GM18520 (cell line): ENCODE results near the gene GPC6.

ENCODE experiments used
- ATAC-seq: cut with Tn5 transposase; IDR thresholded peaks from one replicate; pipeline ENCODE4 v1.9.1; 2021; ENCODE audit not compliant: unreplicated experiment

Gene GPC6

DNA sequence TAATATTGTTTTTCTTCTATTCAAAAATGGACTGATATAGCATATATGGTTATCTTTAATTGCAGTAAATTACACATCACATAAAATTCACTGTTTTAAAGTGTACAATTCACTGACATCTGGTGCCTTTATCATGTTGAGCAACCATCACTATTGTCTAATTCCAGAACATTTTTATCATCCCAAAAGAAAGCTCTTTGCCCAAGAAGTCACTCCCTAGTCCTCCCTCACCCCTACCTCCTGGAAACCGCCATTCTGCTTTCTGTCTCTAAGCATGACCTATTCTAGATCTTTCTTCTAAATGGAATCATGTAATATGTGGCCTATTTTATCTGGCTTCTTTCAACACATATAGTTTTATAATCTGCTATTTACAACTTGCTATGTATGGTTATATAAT lies 727.2 kb downstream of the GPC6 start:
- no peak for ATAC-seq

- ATAC-seq, result no peak
Observed at GRCh38 chr13:93955904-93956303, 729.3 kb downstream of the GPC6 start.

DNA sequence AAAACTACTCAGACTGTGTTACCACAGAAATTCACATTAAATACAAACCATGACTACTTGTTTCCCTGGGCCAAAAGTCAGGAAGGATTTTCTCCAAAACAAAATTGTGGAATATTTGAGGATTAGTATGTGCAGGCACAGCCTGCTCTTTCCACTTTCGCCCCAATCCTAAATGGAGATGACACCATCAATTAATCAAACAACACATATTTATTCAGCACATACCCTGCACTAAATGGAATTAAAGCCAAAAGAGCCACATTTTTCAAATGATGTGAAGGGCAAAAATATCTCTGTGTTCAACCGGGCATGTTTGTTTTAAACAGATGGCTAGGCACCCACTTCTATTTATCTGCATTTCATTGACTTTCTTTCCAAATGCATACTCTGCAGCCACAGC lies 729.8 kb downstream of the GPC6 start:
- ATAC-seq, result no peak

DNA sequence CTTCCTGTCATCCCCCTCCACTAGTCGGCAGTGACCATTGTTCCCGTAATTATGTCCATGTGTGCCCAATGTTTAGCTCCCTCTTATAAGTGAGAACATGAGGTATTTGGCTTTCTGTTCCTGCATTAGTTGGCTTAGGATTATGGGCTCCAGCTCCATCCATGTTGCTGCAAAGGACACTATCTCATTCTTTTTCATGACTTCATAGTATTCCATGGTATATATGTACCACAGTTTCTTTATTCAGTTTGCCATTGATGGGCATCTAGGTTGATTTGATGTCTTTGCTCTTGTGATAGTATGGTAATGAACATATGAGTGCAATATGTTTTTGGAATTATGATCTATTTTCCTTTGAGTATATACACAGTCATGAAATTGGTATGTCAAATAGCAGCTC lies 730.8 kb downstream of the GPC6 start:
- no peak for ATAC-seq

GRCh38 chr13:93959796-93960533 lies 733.4 kb downstream of the GPC6 start:
- ATAC-seq, result no peak

GRCh38 chr13:93963266-93964145 lies 736.9 kb downstream of the GPC6 start:
- no peak for ATAC-seq

DNA sequence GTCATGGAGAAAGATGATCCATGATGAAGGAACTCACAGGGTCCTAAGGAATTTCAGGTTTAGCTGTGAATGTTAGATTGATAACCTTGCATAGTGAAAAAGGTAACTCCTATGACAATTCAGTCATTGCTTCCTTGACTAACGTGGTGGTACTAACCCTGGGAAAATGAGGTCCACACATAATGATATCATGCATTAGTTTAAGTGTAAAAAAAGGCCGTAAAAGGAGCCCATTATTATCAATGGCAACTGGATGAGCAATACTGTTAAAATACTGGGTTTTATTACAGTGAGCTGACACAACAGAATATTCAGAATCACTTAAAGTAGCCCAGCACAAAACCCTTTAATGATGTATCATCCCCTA lies 737.5 kb downstream of the GPC6 start:
- ATAC-seq, result no peak

- no peak for ATAC-seq
Observed at GRCh38 chr13:93965587-93965986, 739.0 kb downstream of the GPC6 start.

DNA sequence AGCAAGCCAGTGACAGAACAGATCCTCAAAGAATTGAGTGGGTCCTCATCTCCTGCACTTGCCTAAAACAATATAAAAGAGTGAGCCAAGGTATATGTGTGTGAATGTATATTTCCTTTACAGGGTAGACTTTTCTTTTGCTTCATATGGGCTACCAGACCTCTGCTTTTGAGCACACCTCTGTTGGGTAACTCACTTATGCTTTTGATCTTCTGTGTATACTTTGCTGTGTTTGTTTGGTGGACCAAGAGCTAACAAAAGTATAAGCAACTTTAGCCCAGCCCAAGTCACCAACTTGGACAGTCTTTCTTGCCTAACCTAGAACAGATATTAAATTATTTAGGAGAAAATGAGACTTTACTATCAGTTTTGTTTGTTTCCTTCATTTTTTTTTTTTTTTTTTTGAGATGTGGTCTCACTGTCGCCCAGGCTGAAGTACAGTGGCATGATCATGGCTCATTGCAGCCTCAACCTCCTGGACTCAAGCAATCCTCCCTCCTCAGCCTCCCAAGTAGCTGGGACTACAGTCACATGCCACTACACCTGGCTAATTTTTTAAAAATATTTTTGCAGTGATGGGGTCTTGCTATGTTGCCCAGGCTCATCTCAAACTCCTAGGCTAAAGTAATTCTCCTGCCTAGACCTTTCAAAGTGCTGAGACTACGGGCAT lies 739.8 kb downstream of the GPC6 start:
- ATAC-seq, result no peak

DNA sequence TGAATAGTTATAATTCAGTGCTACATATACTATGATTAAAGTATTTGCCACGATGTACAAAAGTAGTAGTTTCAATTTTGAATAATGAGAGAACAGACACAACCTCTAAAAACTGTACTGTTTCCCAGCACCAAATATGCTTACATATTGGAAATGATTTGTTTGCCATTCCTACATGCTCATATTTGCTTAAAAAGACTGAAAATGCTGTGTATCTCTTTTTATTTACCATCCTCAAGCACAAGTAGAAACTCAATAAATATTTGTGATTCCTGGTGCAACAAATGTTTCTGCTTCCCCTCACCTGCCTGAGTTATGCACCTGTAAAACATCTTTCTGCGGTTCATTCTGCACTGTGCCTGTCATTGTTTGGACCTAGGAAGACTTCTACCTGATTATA lies 740.7 kb downstream of the GPC6 start:
- ATAC-seq, result no peak

DNA sequence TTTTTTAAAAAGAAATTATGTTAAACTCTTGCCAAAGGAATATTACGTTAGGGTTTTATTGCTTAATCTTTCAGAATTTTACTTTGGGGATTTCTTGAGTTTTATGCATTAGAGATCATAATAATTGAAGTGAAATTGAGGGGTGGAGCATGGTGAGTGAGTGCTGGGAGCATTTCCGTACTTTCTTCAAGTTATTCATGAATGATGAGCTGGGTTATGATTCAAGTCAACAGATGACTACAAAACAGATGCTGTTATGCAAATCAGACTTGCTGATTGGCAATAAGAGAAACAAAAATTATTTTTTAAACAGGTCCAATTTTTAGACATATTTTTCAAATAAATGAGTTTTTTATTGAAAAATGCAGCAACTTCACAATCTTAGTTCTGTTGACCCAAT lies 748.6 kb downstream of the GPC6 start:
- ATAC-seq, result no peak

- ATAC-seq, result no peak
Observed at GRCh38 chr13:93976528-93976927, 749.9 kb downstream of the GPC6 start.

DNA sequence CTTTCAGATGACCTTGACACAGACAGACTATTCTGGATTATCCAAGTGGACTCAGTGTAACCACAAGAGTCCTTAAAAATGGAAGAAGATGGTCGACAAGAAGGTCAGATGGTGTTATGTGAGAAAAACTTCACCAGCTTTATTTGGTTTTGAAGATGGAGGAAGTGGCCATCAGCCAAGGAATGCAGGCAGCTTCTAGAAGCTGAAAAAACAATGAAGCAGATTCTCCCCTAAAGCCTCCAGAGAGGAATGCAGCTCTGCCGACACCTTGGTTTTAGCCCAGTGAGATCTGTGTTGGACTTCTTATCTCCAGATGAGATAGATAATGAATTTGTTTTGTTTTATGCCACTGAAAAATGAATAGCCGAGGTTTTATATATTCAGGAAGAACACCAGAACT lies 751.4 kb downstream of the GPC6 start:
- ATAC-seq, result no peak

DNA sequence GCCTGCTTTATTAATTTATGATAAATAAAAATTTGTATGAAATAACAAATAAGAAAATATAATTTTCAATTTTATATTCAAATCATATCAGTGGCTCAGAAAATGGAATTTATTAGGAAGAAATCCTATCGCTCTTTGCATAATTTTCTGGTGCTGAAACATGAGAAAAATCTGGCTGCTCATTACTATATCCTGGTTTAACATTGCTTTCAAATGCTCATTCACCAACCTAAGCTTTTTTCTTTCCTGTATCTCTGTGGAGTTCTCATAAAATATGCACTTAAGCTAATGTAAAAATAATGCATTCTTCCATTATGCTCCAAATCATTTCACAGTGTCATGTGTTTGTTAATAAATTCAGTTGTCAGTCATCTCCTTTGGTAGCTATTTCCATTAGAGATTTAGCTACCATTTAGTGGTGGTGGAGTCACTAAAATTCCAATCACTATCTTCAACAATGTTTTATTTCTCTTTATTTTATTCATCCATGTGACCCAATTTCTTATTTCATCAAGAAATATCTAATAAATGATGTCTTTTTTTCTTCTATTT lies 754.9 kb downstream of the GPC6 start:
- no peak for ATAC-seq

- no peak for ATAC-seq
Observed at GRCh38 chr13:93982179-93982918, 755.7 kb downstream of the GPC6 start.

GRCh38 chr13:93984052-93984451 lies 757.4 kb downstream of the GPC6 start:
- no peak for ATAC-seq

DNA sequence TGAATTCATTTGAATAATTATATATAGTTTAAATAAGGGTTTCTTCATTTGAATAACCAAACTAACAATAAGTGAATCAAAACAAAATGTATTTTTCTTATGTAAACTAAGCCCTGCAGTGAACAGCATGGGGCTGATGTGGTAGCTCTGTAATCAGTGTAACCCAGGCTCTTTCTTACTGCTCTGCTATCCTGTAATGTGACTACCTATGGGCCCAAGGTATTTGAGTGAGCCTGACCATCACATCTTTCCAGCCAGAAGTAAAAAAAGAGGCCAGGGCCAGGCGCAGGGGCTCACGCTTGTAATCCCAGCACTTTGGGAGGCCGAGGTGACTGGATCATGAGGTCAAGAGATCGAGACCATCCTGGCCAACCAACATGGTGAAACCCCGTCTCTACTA lies 758.3 kb downstream of the GPC6 start:
- no peak for ATAC-seq

GRCh38 chr13:93987458-93987857 lies 760.9 kb downstream of the GPC6 start:
- ATAC-seq, result no peak

- no peak for ATAC-seq
Observed at GRCh38 chr13:93991569-93991968, 765.0 kb downstream of the GPC6 start.

- no peak for ATAC-seq
Observed at GRCh38 chr13:93996481-93996880, 769.9 kb downstream of the GPC6 start.

DNA sequence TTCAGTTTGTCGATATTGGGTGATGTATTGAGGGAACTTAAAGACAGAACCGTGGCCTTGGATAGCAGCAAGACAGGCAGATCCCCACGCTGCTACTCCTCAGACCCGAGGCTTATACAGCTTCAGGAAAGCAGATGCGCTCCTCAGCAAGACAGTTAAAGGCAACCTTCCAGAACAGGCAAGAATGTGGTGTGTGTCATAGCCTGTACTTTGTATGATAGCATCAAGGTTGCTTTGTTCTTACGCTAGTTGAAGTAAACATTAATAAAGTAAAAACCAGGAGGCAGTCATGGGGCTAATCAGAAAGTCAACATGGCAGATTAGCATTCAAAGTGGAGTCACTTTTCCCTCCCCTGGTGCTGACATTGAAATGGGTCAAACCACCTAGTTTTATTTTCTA lies 779.7 kb downstream of the GPC6 start:
- ATAC-seq, result no peak
